Activated CD4-positive, alpha-beta memory T cell treated with anti-CD3 and anti-CD28 coated beads, Interleukin-2, amount 10 ng/mL, durations not matched to agents 7 days and 5 days (primary cell): ENCODE data around the gene EDC4. TPM values are rescaled to one million over a fixed set of nuclear protein-coding genes. Genes with fewer than 3 reads are reported as not detected.

Experiments
- CTCF ChIA-PET: fragments of 350-600 bp; sonication (Branson Sonifier 250); formaldehyde crosslinking; loops from one replicate; lab custom pipeline; 2021; ENCODE audit warnings: antibody characterized with exemption, inconsistent platforms; lab: Charles Lee
- POLR2A ChIA-PET: fragments of 350-600 bp; sonication (Branson Sonifier 250); formaldehyde crosslinking; loops from one replicate; lab custom pipeline; 2021; ENCODE audit warnings: antibody characterized with exemption; lab: Charles Lee
- DNase-seq: peaks from one replicate; pipeline ENCODE4 v3.0.0-alpha.2; 2020
- H3K27ac Mint-ChIP-seq: one replicate; pipeline ENCODE4 v1.8.0; 2021; ENCODE audit warnings: mild to moderate bottlenecking, mixed read lengths
- H3K27me3 Mint-ChIP-seq: one replicate; pipeline ENCODE4 v1.8.0; 2021; ENCODE audit warnings: mixed read lengths
- H3K36me3 Mint-ChIP-seq: one replicate; pipeline ENCODE4 v1.8.0; 2021; ENCODE audit warnings: low read depth, mixed read lengths
- H3K4me1 Mint-ChIP-seq: one replicate; pipeline ENCODE4 v1.8.0; 2021; ENCODE audit warnings: mixed read lengths
- H3K4me3 Mint-ChIP-seq: one replicate; pipeline ENCODE4 v1.8.0; 2021; ENCODE audit warnings: mild to moderate bottlenecking, mixed read lengths
- H3K9me3 Mint-ChIP-seq: one replicate; pipeline ENCODE4 v1.8.0; 2021; ENCODE audit warnings: mixed read lengths
- total RNA-seq, 2 experiments: library from RNA; stranded (reverse); gene quantifications; one replicate each; pipeline ENCODE4 v1.2.3, GENCODE V29; 2021

EDC4 gene
- total RNA-seq, 2 experiments from 2014 or later = 98.4 to 99.3 TPM

DNA sequence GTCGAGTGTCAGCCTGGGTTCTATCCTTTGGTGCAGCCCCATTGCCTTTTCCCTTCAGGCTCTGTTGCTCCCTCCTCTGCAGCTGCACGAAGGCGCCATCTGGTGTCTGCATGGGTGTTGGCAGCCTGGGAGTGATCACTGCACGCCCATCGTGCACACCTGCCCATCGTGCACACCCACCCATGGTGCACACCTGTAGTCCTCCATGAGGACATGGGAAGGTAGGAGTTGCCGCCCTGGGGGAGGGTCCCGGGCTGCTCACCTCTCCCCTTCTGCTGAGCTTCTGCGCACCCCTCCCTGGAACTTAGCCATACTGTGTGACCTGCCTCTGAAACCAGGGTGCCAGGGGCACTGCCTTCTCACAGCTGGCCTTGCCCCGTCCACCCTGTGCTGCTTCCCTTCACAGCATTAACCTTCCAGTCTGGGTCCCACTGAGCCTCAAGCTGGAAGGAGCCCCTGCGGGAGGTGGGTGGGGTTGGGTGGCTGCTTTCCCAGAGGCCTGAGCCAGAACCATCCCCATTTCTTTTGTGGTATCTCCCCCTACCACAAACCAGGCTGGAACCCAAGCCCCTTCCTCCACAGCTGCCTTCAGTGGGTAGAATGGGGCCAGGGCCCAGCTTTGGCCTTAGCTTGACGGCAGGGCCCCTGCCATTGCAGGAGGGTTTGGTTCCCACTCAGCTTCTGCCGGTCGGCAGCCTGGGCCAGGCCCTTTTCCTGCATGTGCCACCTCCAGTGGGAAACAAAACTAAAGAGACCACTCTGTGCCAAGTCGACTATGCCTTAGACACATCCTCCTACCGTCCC is 55.9 kb downstream of the EDC4 start:
- CTCF ChIA-PET = interaction anchor here (0.8 to 2.2 kb wide), 11 partner anchors 8 to 112 kb away, joined by 3 to 14 read pairs (median 4); no protein-coding TSS in a partner anchor
- H3K9me3 Mint-ChIP-seq = no peaks in the 10 kb centered on the region
- H3K36me3 Mint-ChIP-seq = peaks cover 20% of the 10 kb centered on the region
- no peak overlapping the region for H3K27ac Mint-ChIP-seq
- H3K4me3 Mint-ChIP-seq = no peak overlapping the region
- H3K4me1 Mint-ChIP-seq = peaks cover 2% of the 10 kb centered on the region
- POLR2A ChIA-PET = interaction anchor here (0.9 kb wide), 2 partner anchors 39 to 46 kb away, joined by 3 read pairs; no protein-coding TSS in a partner anchor
- peak; percentile 82 for DNase-seq
- no peaks in the 10 kb centered on the region for H3K27me3 Mint-ChIP-seq

DNA sequence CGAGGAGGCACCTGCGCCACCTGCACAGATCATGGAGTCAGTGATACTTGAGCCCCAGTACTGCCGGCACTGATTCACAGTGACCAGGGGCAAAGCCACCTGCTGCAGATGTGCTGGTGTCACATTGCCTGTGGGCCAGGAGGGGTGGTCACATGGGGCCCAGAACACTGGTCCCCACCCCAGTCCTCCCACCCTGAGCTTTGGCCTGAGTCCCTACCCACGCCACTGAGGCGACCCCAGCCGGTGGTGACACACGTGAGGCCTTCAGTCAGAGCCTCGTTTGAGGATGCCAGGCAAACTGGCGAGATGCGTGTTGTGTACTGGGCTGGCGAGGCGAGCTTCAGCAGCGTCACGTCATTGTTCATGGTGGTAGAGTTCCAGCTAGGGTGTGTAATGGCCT is 57.3 kb downstream of the EDC4 start:
- Mint-ChIP-seq H3K4me1 (peaks cover 17% of the 10 kb centered on the region), H3K27ac (no peak overlapping the region), H3K36me3 (peaks cover 34% of the 10 kb centered on the region), H3K9me3 (no peaks in the 10 kb centered on the region), H3K4me3 (no peak overlapping the region), H3K27me3 (no peaks in the 10 kb centered on the region)
- ChIA-PET POLR2A (interaction anchor here (1.6 kb wide), 1 partner anchor 10 kb away, joined by 4 read pairs; no protein-coding TSS in a partner anchor), CTCF (interaction anchor here (2.2 kb wide), 1 partner anchor 110 kb away, joined by 7 read pairs; no protein-coding TSS in a partner anchor)
- no peak for DNase-seq

DNA sequence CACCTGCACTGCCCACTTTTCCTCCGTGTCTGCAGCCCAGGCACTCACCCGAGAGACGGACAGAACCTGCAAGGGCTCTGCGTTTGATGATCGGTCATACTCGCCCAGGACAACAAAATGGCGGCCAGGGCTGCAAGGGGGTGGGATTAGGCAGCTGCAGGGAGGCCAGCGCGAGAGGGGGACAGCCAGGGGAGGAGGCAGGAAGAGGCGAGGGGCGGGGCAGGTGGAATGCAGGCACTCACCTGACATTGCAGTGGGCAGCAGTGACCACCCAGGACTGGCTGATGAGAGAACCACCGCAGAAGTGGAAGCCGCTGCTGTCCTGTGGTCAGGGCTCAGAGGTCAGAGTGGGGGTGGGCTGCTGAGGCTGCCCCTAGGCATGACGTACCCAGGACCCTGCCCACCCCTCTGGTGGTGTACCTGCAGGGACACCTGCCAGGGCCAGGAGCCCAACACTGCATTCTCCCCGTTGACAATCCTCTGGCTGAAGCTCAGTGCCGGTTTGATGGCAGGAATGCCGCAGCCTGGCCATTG is 57.9 kb downstream of the EDC4 start:
- H3K4me1 Mint-ChIP-seq = peaks cover 20% of the 10 kb centered on the region
- no peak overlapping the region for H3K4me3 Mint-ChIP-seq
- POLR2A ChIA-PET = interaction anchor here (1.0 to 1.6 kb wide), 5 partner anchors 8 to 134 kb away, joined by 3 to 5 read pairs (median 4); no protein-coding TSS in a partner anchor
- no peak for DNase-seq
- H3K36me3 Mint-ChIP-seq = peaks cover 40% of the 10 kb centered on the region
- H3K27ac Mint-ChIP-seq = no peak overlapping the region
- no peaks in the 10 kb centered on the region for H3K9me3 Mint-ChIP-seq
- no peaks in the 10 kb centered on the region for H3K27me3 Mint-ChIP-seq
- CTCF ChIA-PET = interaction anchor here (0.9 kb wide), 1 partner anchor 27 kb away, joined by 3 read pairs; no protein-coding TSS in a partner anchor

Other genes starting within 250 kb of the EDC4 start
- 100 to 1,000 TPM; 132 to 142 TPM for gene CARMIL2, start 227.9 kb upstream of the EDC4 start, total RNA-seq
- 10 to 100 TPM; 43.5 to 44.1 TPM for gene ACD, start 212.8 kb upstream of the EDC4 start, total RNA-seq
- 10 to 100 TPM; 12.2 to 14.0 TPM for gene PARD6A, start 212.1 kb upstream of the EDC4 start, total RNA-seq
- gene ENKD1, start 206.3 kb upstream of the EDC4 start, total RNA-seq = 1 to 10 TPM; 7.4 to 8.1 TPM
- 1 to 10 TPM; 2.9 to 4.3 TPM for gene C16orf86, start 206.2 kb upstream of the EDC4 start, total RNA-seq
- gene GFOD2, start 153.7 kb upstream of the EDC4 start, total RNA-seq = 10 to 100 TPM; 13.0 to 14.9 TPM
- gene RANBP10, start 66.5 kb upstream of the EDC4 start, total RNA-seq = 10 to 100 TPM; 23.2 to 24.3 TPM
- under 1 TPM; 0.20 to 0.25 TPM for gene TSNAXIP1, start 66.2 kb upstream of the EDC4 start, total RNA-seq
- gene THAP11, start 30.7 kb upstream of the EDC4 start, total RNA-seq = 10 to 100 TPM; 40.6 to 42.3 TPM
- gene NUTF2, start 26.1 kb upstream of the EDC4 start, total RNA-seq = 100 to 1,000 TPM in 1 of 2 experiments, 10 to 100 TPM in 1; 96.4 to 101 TPM
- 10 to 100 TPM; 50.2 to 53.5 TPM for gene CENPT, start 25.4 kb upstream of the EDC4 start, total RNA-seq
- 1 to 10 TPM in 1 of 2 experiments, under 1 TPM in 1; 0.76 to 1.3 TPM for gene NRN1L, start 11.8 kb downstream of the EDC4 start, total RNA-seq
- gene PSKH1, start 20.2 kb downstream of the EDC4 start, total RNA-seq = 10 to 100 TPM; 19.0 TPM
- gene CTRL, start 58.8 kb downstream of the EDC4 start, total RNA-seq = 1 to 10 TPM; 4.5 to 5.0 TPM
- gene PSMB10, start 63.8 kb downstream of the EDC4 start, total RNA-seq = 100 to 1,000 TPM; 236 to 241 TPM
- 10 to 100 TPM; 10.7 to 14.8 TPM for gene LCAT, start 71.1 kb downstream of the EDC4 start, total RNA-seq
- gene SLC12A4, start 95.6 kb downstream of the EDC4 start, total RNA-seq = 10 to 100 TPM; 37.9 to 40.0 TPM
- gene DPEP3, start 107.4 kb downstream of the EDC4 start, total RNA-seq = under 1 TPM in 1 of 2 experiments, not detected in 1; 0.20 TPM
- gene DPEP2, start 126.4 kb downstream of the EDC4 start, total RNA-seq = 10 to 100 TPM; 17.5 to 18.1 TPM
- not detected for gene DPEP2NB, start 142.9 kb downstream of the EDC4 start, total RNA-seq
- 10 to 100 TPM; 11.6 to 12.3 TPM for gene DDX28, start 150.2 kb downstream of the EDC4 start, total RNA-seq
- 10 to 100 TPM; 23.8 to 24.4 TPM for gene DUS2, start 150.2 kb downstream of the EDC4 start, total RNA-seq
- 100 to 1,000 TPM; 208 to 209 TPM for gene NFATC3, start 212.3 kb downstream of the EDC4 start, total RNA-seq